Left lung (tissue), 10 donors: ENCODE data around the gene HES7. TPM values are rescaled to one million over a fixed set of nuclear protein-coding genes. Genes with fewer than 3 reads are reported as not detected.

Experiments used
- ATAC-seq: fragments of 200-7000 bp; cut with Tn5 transposase; one replicate; pipeline ENCODE4 v1.9.1; 2020; ENCODE audit warnings: moderate library complexity
- DNase-seq, 4 donors: peaks; one replicate each; pipeline ENCODE4 v3.0.0-alpha.2; 2013 to 2020
- H3K27ac ChIP-seq, 2 donors: fragments of 200-600 bp; sonication (generic) in 1 of 2; one replicate each; pipeline versions ENCODE4 v1.5.0 to v1.8.0; 2020 to 2021
- H3K27me3 ChIP-seq, 2 donors: fragments of 200-600 bp; sonication (generic) in 1 of 2; one replicate each; pipeline versions ENCODE4 v1.5.0 to v1.8.0; 2020 to 2021
- H3K36me3 ChIP-seq, 2 donors: fragments of 200-600 bp; sonication (generic) in 1 of 2; one replicate each; pipeline versions ENCODE4 v1.5.0 to v1.8.0; 2020 to 2021
- H3K4me1 ChIP-seq, 2 donors: fragments of 200-600 bp; one replicate each; pipeline ENCODE4 v1.8.0; 2021
- H3K4me3 ChIP-seq, 2 donors: fragments of 200-600 bp; sonication (generic) in 1 of 2; one replicate each; pipeline versions ENCODE4 v1.5.0 to v1.8.0; 2020 to 2021; ENCODE audit warnings: mild to moderate bottlenecking in 1 of 2
- H3K9me3 ChIP-seq, 2 donors: fragments of 200-600 bp; sonication (generic) in 1 of 2; one replicate each; pipeline versions ENCODE4 v1.5.0 to v1.8.0; 2020 to 2021
- CTCF ChIP-seq, 2 donors: fragments of 200-600 bp; sonication (generic) in 1 of 2; IDR thresholded peaks; one replicate each; pipeline versions ENCODE4 v1.5.0 to v1.8.0; 2021; ENCODE audit warnings: antibody characterized with exemption in 2 of 2
- intact Hi-C, 2 donors: fragments of 100-400 bp; cut with DNase I; formaldehyde crosslinking; loops; one replicate each; pipeline versions ENCODE4 v1.11.2 to v1.14.2; 2022
- polyA plus RNA-seq, 6 donors: library from polyadenylated mRNA; unstranded; fragments of 120-200 nt; gene quantifications; one replicate each; pipeline ENCODE4 v1.2.1, GENCODE V29; 2013; ENCODE audit not compliant: insufficient read length in 6 of 6
- total RNA-seq, 2 donors: library from RNA; stranded (reverse); fragmentation: NEBNext Ultra II Directional; extraction: Animal tissue kit (Norgen Biotek cat#: 25700); gene quantifications; one replicate each; pipeline ENCODE4 v1.2.1, GENCODE V29; 2021
- donor health status: DM: no; HTN: yes; CAD: no.
- donor health status: DM: no; HTN: no; CAD: no.

HES7 gene
- total and polyA plus RNA-seq, 8 donors = 0.10 to 0.52 (median 0.20) TPM; not detected in 5

- intact Hi-C loops = loop anchor here in 1 of 2 donors (10.0 kb wide), 1 partner anchor 57 kb away; no protein-coding TSS in a partner anchor
- ATAC-seq = no peak
- Histone ChIP-seq H3K27me3 (peaks cover 18 to 83% of the 10 kb centered on the region in 2 donors), H3K4me1 (peaks cover 20 to 45% of the 10 kb centered on the region in 2 donors), H3K4me3 (no peak overlapping the region), H3K27ac (no peak overlapping the region), H3K9me3 (no peaks in the 10 kb centered on the region), H3K36me3 (no peaks in the 10 kb centered on the region)
- peak in 1 of 4 donors; percentile 8 for DNase-seq
- TF ChIP-seq CTCF (IDR thresholded peaks at IDR 0.05) = no peak
Measured at GRCh38 chr17:8128125-8128784, 4.3 kb upstream of the HES7 start.

GRCh38 chr17:8126491-8127066 is 2.7 kb upstream of the HES7 start:
- DNase-seq (peak in 1 of 4 donors; percentile 85), ATAC-seq (peak; percentile 67)
- Histone ChIP-seq H3K9me3 (no peaks in the 10 kb centered on the region), H3K27ac (peak overlapping the region; percentile 33 to 44), H3K27me3 (peaks cover 28 to 100% of the 10 kb centered on the region in 2 donors), H3K4me1 (peaks cover 31 to 62% of the 10 kb centered on the region in 2 donors), H3K4me3 (peak overlapping the region; percentile 46 to 65), H3K36me3 (no peaks in the 10 kb centered on the region)
- intact Hi-C loops = loop anchor here in 1 of 2 donors (10.0 kb wide), 1 partner anchor 58 kb away; no protein-coding TSS in a partner anchor
- no peak for TF ChIP-seq CTCF (IDR thresholded peaks at IDR 0.05)

GRCh38 chr17:8125947-8126490 is 2.1 kb upstream of the HES7 start:
- peak in 1 of 4 donors; percentile 79 for DNase-seq
- ATAC-seq = peak; percentile 1
- H3K4me3 ChIP-seq = peak overlapping the region; percentile 46 to 65
- peaks cover 31 to 67% of the 10 kb centered on the region in 2 donors for H3K4me1 ChIP-seq
- peaks cover 28 to 100% of the 10 kb centered on the region in 2 donors for H3K27me3 ChIP-seq
- no peaks in the 10 kb centered on the region for H3K9me3 ChIP-seq
- H3K27ac ChIP-seq = peak overlapping the region; percentile 33 to 44
- no peaks in the 10 kb centered on the region for H3K36me3 ChIP-seq
- TF ChIP-seq CTCF (IDR thresholded peaks at IDR 0.05) = no peak
- intact Hi-C loops = loop anchor here in 1 of 2 donors (10.0 kb wide), 1 partner anchor 59 kb away; no protein-coding TSS in a partner anchor

GRCh38 chr17:8125154-8125946 is 1.4 kb upstream of the HES7 start:
- peak in 2 of 4 donors; percentile 84 to 89 for DNase-seq
- Histone ChIP-seq H3K9me3 (no peaks in the 10 kb centered on the region), H3K36me3 (no peaks in the 10 kb centered on the region), H3K27me3 (peaks cover 28 to 100% of the 10 kb centered on the region in 2 donors), H3K27ac (peak overlapping the region in 1 of 2 donors; percentile 44), H3K4me3 (peak overlapping the region; percentile 46 to 65), H3K4me1 (peaks cover 31 to 74% of the 10 kb centered on the region in 2 donors)
- peak; percentile 39 for ATAC-seq
- intact Hi-C loops = loop anchor here in 1 of 2 donors (10.0 kb wide), 1 partner anchor 59 kb away; no protein-coding TSS in a partner anchor
- no peak for TF ChIP-seq CTCF (IDR thresholded peaks at IDR 0.05)
